Transverse colon (tissue), 4 donors: ENCODE measurements around the gene LRP11. TPM values are rescaled to one million over a fixed set of nuclear protein-coding genes. Genes with fewer than 3 reads are reported as not detected.
"Not testable (repeated sequence)": the region's sequence is repeated elsewhere in the genome, so short reads cannot be mapped to it uniquely, and the experiment has no call there.

Source experiments
- DNase-seq: peaks from one replicate; pipeline ENCODE4 v3.0.0-alpha.2; 2019
- H3K27ac ChIP-seq, 4 donors: fragments of 200-600 bp; sonication (generic); 2 replicates each; pipeline ENCODE4 v1.5.1; 2016 to 2018; ENCODE audit warnings: inconsistent platforms in 4 of 4
- H3K27me3 ChIP-seq: fragments of 200-600 bp; sonication (generic); 2 replicates; pipeline ENCODE4 v1.5.1; 2017; ENCODE audit warnings: inconsistent platforms
- H3K36me3 ChIP-seq, 4 donors: fragments of 200-600 bp; sonication (generic); 2 replicates each; pipeline ENCODE4 v1.5.1; 2017 to 2019; ENCODE audit warnings: inconsistent platforms in 4 of 4
- H3K4me1 ChIP-seq, 4 donors: fragments of 200-600 bp; sonication (generic); 2 replicates each; pipeline ENCODE4 v1.5.1; 2017 to 2020; ENCODE audit warnings: inconsistent platforms in 4 of 4
- H3K4me3 ChIP-seq, 4 donors: fragments of 200-600 bp; sonication (generic); 1 replicate in 1 of 4; 2 replicates in 3 of 4; pipeline versions ENCODE4 v1.5.1 to v1.6.1; 2017 to 2019; ENCODE audit warnings: inconsistent platforms in 4 of 4
- H3K9me3 ChIP-seq, 2 donors: fragments of 200-600 bp; sonication (generic); 2 replicates each; pipeline ENCODE4 v1.5.1; 2017 to 2019; ENCODE audit warnings: inconsistent platforms in 2 of 2
- EP300 ChIP-seq: sonication (generic); formaldehyde crosslinking; IDR thresholded peaks from one replicate; pipeline ENCODE4 v1.6.1; 2017; ENCODE audit warnings: antibody characterized with exemption, low read depth
- POLR2A ChIP-seq: fragments of 450-650 bp; IDR thresholded peaks from one replicate; pipeline ENCODE4 v1.6.1; 2016; ENCODE audit warnings: antibody characterized with exemption, mild to moderate bottlenecking, moderate library complexity
- POLR2AphosphoS5 ChIP-seq, 3 donors: sonication (generic); formaldehyde crosslinking; IDR thresholded peaks; one replicate each; pipeline ENCODE4 v1.6.1; 2016; ENCODE audit warnings: antibody characterized with exemption in 3 of 3
- WGBS, 2 donors: methylation state at CpG; one replicate each; pipeline ENCODE4 v1.1.5; 2018; ENCODE audit warnings: low coverage in 1 of 2; 5-methylcytosine and 5-hydroxymethylcytosine counted together
- in situ Hi-C, 4 donors: fragments of 200-750 bp; cut with MboI; loops; one replicate each; pipeline versions ENCODE4 v1.15.0 to v1.15.1; 2017; ENCODE audit warnings: low sequenced_read_pairs in 3 of 4, low pct_ligation_motif_present in 1 of 4, low pct_unique_long_range_greater_than_20kb in 1 of 4
- intact Hi-C: fragments of 100-400 bp; cut with DNase I; formaldehyde crosslinking; loops from one replicate; pipeline ENCODE4 v1.15.1; 2023; ENCODE audit warnings: low total_unique reads
- total RNA-seq, 4 donors: library from RNA; depleted of rRNA; stranded (reverse); fragments of >200 nt; gene quantifications; one replicate each; pipeline ENCODE4 v1.1.0, GENCODE V29; 2016
- TF ChIP-seq, protein P1 (sequence below), 5 experiments: fragments of 200-600 bp in 3 of 5; fragments of 450-650 bp in 2 of 5; sonication (generic) in 3 of 5; IDR thresholded peaks; 1 replicate in 2 of 5; 2 replicates in 3 of 5; pipeline ENCODE4 v1.5.1; 2016 to 2017; ENCODE audit warnings: antibody characterized with exemption in 5 of 5, inconsistent platforms in 3 of 5, mild to moderate bottlenecking in 2 of 5, moderate library complexity in 1 of 5

Gene LRP11
- total RNA-seq, 4 donors from 2014 or later, result 2.2 to 50.5 (median 21.2) TPM

DNA sequence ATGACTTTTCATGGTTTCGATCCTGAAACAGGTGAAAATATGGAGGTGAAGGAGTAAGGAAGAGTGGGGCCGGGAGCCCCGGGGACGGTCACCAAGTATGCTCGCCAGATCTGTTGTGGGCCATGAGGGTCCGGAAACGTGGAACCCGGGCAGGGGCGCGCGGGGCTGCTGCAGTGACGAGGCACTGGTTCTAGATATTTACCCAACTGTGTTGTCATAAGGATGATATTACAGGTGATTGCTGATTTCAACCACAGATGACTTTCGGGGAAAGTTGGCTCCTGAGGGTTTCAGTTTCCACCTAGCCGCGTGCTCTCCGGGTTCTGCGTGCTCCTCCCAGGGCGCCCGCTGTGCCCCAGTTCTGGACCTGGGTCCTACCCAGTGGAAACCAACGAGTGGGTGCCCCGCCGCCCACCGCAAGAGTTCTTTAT, 46.6 kb upstream of the LRP11 start:
- Histone ChIP-seq H3K27me3 (no peaks in the 10 kb centered on the region), H3K9me3 (peaks cover 0 to 12% of the 10 kb centered on the region in 2 donors), H3K4me3 (no peak overlapping the region), H3K36me3 (no peaks in the 10 kb centered on the region), H3K27ac (no peak overlapping the region), H3K4me1 (no peaks in the 10 kb centered on the region)
- in situ Hi-C loops, result no loop called here
- 94 to 98% methylated on average over 8 to 23 of the region's 23 CpGs for WGBS, 2 donors
- no peak for DNase-seq
- intact Hi-C loops, result no loop called here
- TF ChIP-seq POLR2A (no peak), POLR2AphosphoS5 (IDR thresholded peaks at IDR 0.05) (no peak), EP300 (no peak)
- TF ChIP-seq, protein P1, sequence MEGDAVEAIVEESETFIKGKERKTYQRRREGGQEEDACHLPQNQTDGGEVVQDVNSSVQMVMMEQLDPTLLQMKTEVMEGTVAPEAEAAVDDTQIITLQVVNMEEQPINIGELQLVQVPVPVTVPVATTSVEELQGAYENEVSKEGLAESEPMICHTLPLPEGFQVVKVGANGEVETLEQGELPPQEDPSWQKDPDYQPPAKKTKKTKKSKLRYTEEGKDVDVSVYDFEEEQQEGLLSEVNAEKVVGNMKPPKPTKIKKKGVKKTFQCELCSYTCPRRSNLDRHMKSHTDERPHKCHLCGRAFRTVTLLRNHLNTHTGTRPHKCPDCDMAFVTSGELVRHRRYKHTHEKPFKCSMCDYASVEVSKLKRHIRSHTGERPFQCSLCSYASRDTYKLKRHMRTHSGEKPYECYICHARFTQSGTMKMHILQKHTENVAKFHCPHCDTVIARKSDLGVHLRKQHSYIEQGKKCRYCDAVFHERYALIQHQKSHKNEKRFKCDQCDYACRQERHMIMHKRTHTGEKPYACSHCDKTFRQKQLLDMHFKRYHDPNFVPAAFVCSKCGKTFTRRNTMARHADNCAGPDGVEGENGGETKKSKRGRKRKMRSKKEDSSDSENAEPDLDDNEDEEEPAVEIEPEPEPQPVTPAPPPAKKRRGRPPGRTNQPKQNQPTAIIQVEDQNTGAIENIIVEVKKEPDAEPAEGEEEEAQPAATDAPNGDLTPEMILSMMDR (IDR thresholded peaks at IDR 0.05), result no peak

- TF ChIP-seq POLR2AphosphoS5 (IDR thresholded peaks at IDR 0.05) (no peak), EP300 (no peak), POLR2A (no peak)
- TF ChIP-seq, protein P1 (IDR thresholded peaks at IDR 0.05), result no peak
These were observed 45.7 kb upstream of the LRP11 start for GRCh38 chr6:149909701-149910470.

GRCh38 chr6:149908480-149908879, 44.3 kb upstream of the LRP11 start:
- intact Hi-C loops, H3K27ac ChIP-seq, H3K27me3 ChIP-seq, DNase-seq, H3K36me3 ChIP-seq, H3K4me1 ChIP-seq, H3K4me3 ChIP-seq, in situ Hi-C loops: not testable (repeated sequence)
- 44 to 91% methylated on average over 1 to 4 of the region's 4 CpGs for WGBS, 2 donors
- peaks cover 0 to 12% of the 10 kb centered on the region in 2 donors for H3K9me3 ChIP-seq

More at GRCh38 chr6:149909701-149910470, 45.7 kb upstream of the LRP11 start:
- Histone ChIP-seq H3K4me1 (no peaks in the 10 kb centered on the region), H3K27ac (no peak overlapping the region), H3K9me3 (peaks cover 0 to 12% of the 10 kb centered on the region in 2 donors), H3K27me3 (no peaks in the 10 kb centered on the region), H3K4me3 (no peak overlapping the region), H3K36me3 (no peaks in the 10 kb centered on the region)
- WGBS, 2 donors, result 60 to 89% methylated on average over 1 to 7 of the region's 9 CpGs
- in situ Hi-C loops, result no loop called here
- intact Hi-C loops, result no loop called here
- DNase-seq, result no peak

DNA sequence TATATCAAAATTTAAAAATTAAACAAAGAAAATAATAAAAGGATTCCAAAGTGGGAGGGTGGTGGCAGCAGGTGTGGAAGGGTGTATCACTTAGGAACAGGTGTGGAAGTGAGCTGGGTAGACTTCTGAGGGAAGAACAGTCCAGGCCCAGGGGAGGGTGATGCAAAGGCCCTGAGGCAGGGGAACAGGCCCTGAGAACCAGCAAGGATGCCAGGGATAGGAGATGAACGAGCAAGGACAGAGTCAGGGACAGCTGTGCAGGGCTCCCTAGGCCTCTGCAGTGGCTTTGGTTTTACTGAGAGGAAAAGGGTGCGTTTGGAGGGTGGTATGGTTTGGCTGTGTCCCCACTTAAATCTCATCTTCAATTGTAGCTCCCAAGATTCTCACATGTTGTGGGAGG, 43.2 kb upstream of the LRP11 start:
- no peak for TF ChIP-seq EP300
- TF ChIP-seq, protein P1 (IDR thresholded peaks at IDR 0.05), result no peak
- TF ChIP-seq POLR2A, result no peak
- TF ChIP-seq POLR2AphosphoS5 (IDR thresholded peaks at IDR 0.05), result no peak
- Histone ChIP-seq H3K27ac (no peak overlapping the region), H3K4me1 (no peaks in the 10 kb centered on the region), H3K9me3 (peaks cover 0 to 12% of the 10 kb centered on the region in 2 donors), H3K4me3 (no peak overlapping the region), H3K36me3 (no peaks in the 10 kb centered on the region), H3K27me3 (no peaks in the 10 kb centered on the region)
- in situ Hi-C loops (no loop called here), intact Hi-C loops (no loop called here)
- DNase-seq, result no peak
- 70 to 86% methylated on average over 2 of the region's 2 CpGs for WGBS, 2 donors
